Sigmoid colon (tissue), 4 donors: ENCODE measurements around the gene CHID1.

Experiments
- EP300 ChIP-seq, 4 donors: sonication (generic); formaldehyde crosslinking; IDR thresholded peaks; one replicate each; pipeline ENCODE4 v1.6.1; 2017; ENCODE audit warnings: antibody characterized with exemption in 4 of 4
- POLR2A ChIP-seq, 2 donors: fragments of 450-650 bp; IDR thresholded peaks; one replicate each; pipeline ENCODE4 v1.6.1; 2016; ENCODE audit warnings: antibody characterized with exemption in 2 of 2, mild to moderate bottlenecking in 2 of 2, moderate library complexity in 2 of 2
- POLR2AphosphoS5 ChIP-seq, 4 donors: sonication (generic); formaldehyde crosslinking; IDR thresholded peaks; one replicate each; pipeline ENCODE4 v1.6.1; 2017; ENCODE audit warnings: antibody characterized with exemption in 4 of 4
- TF ChIP-seq, protein P1 (sequence below), 4 experiments: fragments of 450-650 bp in 3 of 4; fragments of 200-600 bp in 1 of 4; IDR thresholded peaks; one replicate each; pipeline ENCODE4 v1.5.1; 2016 to 2019; ENCODE audit warnings: antibody characterized with exemption in 4 of 4, mild to moderate bottlenecking in 3 of 4, moderate library complexity in 2 of 4

DNA sequence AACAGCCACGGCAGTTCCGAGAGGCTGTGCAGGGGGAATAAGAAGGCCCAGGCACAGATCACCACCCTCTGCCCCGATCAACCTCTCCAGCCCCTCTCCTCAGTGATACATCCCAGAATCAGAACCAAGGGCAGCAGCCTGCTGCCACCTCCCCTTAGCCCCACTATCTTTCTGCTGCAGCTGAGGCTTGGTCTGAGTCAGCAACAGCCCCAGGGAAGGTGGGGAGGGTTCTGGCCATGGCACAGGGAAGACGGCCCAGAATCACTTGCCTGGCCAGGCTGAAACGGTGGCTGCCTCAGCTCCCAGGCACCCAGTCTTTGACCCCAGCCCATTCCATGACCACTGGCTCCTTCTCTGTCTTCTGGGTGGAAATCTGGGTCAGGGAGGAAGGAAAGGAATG, 2.3 kb downstream of the CHID1 start:
- TF ChIP-seq POLR2AphosphoS5 (IDR thresholded peaks at IDR 0.05) = no peak
- TF ChIP-seq, protein P1, sequence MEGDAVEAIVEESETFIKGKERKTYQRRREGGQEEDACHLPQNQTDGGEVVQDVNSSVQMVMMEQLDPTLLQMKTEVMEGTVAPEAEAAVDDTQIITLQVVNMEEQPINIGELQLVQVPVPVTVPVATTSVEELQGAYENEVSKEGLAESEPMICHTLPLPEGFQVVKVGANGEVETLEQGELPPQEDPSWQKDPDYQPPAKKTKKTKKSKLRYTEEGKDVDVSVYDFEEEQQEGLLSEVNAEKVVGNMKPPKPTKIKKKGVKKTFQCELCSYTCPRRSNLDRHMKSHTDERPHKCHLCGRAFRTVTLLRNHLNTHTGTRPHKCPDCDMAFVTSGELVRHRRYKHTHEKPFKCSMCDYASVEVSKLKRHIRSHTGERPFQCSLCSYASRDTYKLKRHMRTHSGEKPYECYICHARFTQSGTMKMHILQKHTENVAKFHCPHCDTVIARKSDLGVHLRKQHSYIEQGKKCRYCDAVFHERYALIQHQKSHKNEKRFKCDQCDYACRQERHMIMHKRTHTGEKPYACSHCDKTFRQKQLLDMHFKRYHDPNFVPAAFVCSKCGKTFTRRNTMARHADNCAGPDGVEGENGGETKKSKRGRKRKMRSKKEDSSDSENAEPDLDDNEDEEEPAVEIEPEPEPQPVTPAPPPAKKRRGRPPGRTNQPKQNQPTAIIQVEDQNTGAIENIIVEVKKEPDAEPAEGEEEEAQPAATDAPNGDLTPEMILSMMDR (IDR thresholded peaks at IDR 0.05) = no peak
- no peak for TF ChIP-seq EP300 (IDR thresholded peaks at IDR 0.05)
- no peak for TF ChIP-seq POLR2A (IDR thresholded peaks at IDR 0.05)
